Epithelial cell of esophagus (primary cell): ENCODE measurements around the gene RBP3.

Experiments
- DNase-seq: peaks from one replicate; pipeline ENCODE4 v3.0.0; 2010; ENCODE audit warnings: low read depth
- H3K4me3 ChIP-seq: 2 replicates; pipeline ENCODE4 v1.5.1; 2011; ENCODE audit warnings: mild to moderate bottlenecking, low read length, control low read depth
- TF ChIP-seq, protein P1 (sequence below): IDR thresholded peaks from 2 replicates; pipeline ENCODE4 v1.5.1; 2011; ENCODE audit warnings: low read depth, mild to moderate bottlenecking, low read length, control low read depth, inconsistent platforms; ENCODE audit not compliant: insufficient read depth; ENCODE audit errors: missing control alignments

Gene RBP3

GRCh38 chr10:47362199-47362598 is 14.0 kb downstream of the RBP3 start:
- TF ChIP-seq, protein P1, sequence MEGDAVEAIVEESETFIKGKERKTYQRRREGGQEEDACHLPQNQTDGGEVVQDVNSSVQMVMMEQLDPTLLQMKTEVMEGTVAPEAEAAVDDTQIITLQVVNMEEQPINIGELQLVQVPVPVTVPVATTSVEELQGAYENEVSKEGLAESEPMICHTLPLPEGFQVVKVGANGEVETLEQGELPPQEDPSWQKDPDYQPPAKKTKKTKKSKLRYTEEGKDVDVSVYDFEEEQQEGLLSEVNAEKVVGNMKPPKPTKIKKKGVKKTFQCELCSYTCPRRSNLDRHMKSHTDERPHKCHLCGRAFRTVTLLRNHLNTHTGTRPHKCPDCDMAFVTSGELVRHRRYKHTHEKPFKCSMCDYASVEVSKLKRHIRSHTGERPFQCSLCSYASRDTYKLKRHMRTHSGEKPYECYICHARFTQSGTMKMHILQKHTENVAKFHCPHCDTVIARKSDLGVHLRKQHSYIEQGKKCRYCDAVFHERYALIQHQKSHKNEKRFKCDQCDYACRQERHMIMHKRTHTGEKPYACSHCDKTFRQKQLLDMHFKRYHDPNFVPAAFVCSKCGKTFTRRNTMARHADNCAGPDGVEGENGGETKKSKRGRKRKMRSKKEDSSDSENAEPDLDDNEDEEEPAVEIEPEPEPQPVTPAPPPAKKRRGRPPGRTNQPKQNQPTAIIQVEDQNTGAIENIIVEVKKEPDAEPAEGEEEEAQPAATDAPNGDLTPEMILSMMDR, result no peak
- DNase-seq, result peak; percentile 38
- H3K4me3 ChIP-seq, result no peak overlapping the region

- H3K4me3 ChIP-seq, result no peak overlapping the region
- TF ChIP-seq, protein P1, result no peak
- DNase-seq, result no peak
Measured at GRCh38 chr10:47363781-47364180, 15.6 kb downstream of the RBP3 start.

GRCh38 chr10:47364366-47364765 is 16.2 kb downstream of the RBP3 start:
- peak; percentile 24 for DNase-seq
- TF ChIP-seq, protein P1, result no peak
- no peak overlapping the region for H3K4me3 ChIP-seq

- DNase-seq, result no peak
- H3K4me3 ChIP-seq, result no peak overlapping the region
- TF ChIP-seq, protein P1, result no peak
Measured at GRCh38 chr10:47364911-47365310, 16.7 kb downstream of the RBP3 start.

GRCh38 chr10:47365431-47366180 is 17.4 kb downstream of the RBP3 start:
- DNase-seq, result no peak
- no peak overlapping the region for H3K4me3 ChIP-seq
- TF ChIP-seq, protein P1, result no peak

GRCh38 chr10:47366181-47366631 is 18.0 kb downstream of the RBP3 start:
- no peak for DNase-seq
- TF ChIP-seq, protein P1, result no peak
- no peak overlapping the region for H3K4me3 ChIP-seq
